Measurements from ENCODE around the gene FIG4.
"Not testable (repeated sequence)": the region's sequence is repeated elsewhere in the genome, so short reads cannot be mapped to it uniquely, and the experiment has no call there.

The FIG4 gene

DNA sequence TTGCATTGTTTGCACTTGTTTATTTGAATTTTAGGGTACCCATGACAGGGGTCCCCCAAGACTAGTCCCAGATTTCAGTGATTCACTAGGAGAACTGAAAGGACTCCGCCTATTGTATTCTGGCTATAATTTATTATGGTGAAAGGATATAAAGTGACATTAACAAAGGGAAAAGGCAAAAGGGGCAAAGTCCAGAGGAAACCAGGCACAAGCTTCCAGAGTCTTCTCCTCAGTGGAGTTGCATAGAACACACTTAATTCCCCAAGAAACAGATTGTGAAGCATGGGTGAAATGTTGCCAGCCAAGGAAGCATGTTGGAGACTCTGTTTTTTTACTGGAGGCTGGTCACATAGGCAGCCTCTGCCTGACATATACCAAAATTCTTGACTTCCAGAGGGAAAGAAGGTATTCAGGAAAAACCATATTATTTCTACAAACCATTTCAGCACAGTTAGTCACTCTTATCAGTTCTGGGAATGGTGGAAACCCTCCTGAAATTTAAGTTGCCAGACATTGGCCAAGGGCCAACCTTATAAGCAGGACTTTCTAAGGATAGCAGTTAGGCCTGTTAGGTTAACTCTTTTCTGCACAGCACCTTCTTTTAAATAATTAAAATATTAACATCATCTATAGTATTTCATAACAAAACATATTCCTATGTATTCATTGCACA, 71.8 kb downstream of the FIG4 start:
- DNase-seq = no peak

- DNase-seq = no peak
Measured at GRCh38 chr6:109766167-109766566, 75.1 kb downstream of the FIG4 start.

GRCh38 chr6:109767961-109768360, 76.9 kb downstream of the FIG4 start:
- DNase-seq = no peak

GRCh38 chr6:109768485-109768884, 77.4 kb downstream of the FIG4 start:
- no peak for DNase-seq

DNA sequence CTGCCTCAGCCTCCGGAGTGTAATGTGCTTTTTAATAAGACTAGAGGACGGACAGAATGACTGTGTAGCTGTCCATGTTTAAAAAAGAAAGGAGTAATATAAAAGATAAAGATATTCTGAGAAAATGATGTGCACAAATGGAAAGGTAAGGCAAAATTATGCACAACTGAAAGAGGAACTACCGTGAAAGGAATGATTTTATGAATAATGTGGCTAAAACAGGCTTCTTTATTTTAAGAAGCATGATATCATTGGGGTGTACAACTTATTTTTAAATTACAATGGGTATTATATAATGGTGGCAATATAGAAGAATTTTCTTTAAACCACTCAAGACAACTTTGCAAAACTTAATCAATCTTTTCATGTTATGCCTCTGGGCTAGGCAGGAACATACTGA, 78.1 kb downstream of the FIG4 start:
- no peak for DNase-seq

- no peak for DNase-seq
Measured at GRCh38 chr6:109770047-109770446, 79.0 kb downstream of the FIG4 start.

- no peak for DNase-seq
Measured at GRCh38 chr6:109770779-109771178, 79.7 kb downstream of the FIG4 start.

DNA sequence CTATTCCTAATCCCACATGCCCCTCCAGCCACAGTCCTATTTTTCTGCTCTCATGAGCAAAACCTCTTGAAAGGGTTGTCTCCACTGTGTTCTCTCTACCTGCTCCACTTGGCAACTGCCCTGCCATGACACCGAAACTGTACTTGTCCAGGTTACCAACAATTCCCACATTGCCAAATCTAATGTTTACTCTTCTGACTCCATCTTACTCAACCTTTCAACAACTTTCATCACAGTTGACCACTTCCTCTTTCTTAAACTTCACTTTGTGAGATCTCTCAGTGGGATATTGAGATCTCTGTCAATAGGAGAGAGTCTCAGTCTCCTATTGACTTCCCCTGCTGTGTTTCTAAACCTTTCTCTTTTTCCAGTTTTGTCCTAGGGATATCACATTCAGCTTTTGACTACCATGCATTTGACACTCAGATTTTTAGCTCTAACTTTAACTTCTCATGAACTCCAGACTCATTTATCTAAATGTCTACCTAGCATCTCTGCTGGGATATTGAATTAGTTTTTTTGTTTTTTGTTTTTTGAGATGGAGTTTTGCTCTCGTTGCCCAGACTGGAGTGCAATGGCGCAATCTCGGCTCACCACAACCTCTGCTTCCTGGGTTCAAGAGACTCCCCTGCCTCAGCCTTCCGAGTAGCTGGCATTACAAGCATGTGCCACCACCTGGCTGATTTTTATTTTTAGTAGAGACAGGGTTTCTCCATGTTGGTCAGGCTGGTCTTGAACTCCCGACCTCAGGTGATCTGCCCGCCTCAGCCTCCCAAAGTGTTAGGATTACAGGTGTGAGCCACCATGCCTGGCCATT, 81.1 kb downstream of the FIG4 start:
- DNase-seq = not testable (repeated sequence)

DNA sequence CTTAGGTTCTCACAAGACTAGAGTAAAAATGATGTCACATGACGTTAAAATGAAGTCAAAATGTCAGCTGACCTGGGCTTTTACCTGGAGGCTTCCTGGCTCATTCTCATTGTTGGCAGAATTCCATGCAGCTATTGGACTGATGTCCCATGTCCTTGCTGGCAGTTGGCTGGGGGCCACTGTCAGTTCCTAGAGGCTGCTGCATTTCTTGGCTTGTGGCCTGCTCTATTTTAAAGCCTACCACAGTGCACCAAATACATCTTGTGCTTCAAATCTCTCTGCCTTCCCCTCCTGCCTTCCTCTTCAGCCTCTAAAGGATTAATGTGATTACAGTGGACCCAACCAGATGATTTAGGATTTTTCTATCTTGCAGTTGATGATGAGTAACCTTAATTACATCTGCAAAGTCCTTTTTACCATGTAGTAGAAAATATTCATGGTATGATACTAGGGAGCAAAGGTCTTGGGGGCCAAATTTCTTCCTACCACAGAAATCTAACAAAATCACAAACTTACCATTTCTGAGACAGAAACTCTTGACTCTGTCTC, 81.9 kb downstream of the FIG4 start:
- DNase-seq = no peak

- DNase-seq = no peak
Measured at GRCh38 chr6:109781001-109781400, 89.9 kb downstream of the FIG4 start.

GRCh38 chr6:109782491-109782999, 91.4 kb downstream of the FIG4 start:
- no peak for DNase-seq

DNA sequence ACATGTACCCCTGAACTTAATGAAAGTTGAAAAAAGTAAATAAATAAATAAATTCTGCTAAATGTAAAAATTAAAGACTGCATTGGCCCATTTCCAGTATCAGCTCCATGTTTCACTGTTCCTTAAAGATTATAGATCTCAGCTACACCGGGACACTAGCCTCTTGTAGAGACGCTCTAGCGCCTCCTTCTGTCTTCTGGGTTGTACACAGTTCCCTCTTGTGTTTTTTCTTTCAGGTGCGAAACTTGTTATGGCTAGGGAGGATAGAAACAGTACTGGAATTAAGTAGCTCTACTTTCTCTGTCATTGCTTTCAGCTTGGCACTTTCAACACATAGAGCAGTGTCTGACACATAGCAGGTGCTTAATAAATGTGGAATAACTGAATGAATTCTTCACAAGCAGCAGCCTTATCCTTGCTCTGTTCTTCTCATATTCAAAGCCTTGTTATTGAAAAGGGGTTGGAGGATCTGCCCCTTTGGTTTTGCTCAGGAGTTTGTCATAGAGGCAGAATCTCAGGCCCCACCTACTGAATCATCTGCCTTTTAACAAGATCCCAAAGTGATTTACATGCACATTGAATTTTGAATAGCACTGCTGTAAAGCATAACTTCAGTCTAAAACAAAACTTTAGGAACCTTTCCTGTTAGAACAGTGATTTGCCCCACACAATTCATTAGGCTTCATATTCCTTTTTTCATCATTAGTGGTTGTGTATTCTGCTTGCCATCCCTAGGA, 92.3 kb downstream of the FIG4 start:
- no peak for DNase-seq

DNA sequence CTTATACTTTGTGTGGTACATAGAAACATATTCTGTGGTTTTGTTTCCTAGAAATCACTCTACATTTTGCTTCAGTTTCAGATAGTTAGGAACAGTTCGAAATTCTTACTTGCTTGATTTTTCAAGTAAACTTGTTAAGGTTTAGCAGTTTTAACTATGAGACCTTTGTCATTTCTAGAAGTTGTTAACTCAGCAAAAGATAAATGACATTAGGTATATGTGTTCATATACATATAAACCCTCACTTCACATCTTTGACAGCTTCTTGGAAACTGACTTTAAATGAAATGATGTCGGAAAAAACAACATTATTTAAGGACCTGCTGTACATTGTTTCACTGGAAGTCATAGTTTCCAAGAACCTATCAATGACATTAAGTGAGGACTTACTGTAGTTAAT, 96.2 kb downstream of the FIG4 start:
- DNase-seq = no peak

DNA sequence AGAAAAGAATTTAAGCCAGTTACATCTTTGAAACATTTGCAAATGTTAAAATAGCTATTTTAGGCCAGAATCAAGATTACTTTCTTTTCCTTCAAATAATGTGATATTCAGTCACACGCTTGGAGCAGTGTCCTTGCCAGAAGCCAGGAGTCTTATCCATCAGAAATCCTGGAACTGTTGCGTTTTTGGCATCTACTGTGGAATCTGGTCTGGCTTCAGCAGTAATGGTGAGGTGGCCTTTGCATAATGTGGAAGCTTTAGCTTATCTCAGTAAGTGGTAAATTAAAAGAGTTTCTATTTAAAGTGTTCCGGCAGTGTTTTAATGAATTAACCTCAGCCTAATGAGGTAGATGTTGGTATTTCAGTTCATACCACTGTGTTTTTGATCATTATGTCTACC, 97.6 kb downstream of the FIG4 start:
- no peak for DNase-seq

DNA sequence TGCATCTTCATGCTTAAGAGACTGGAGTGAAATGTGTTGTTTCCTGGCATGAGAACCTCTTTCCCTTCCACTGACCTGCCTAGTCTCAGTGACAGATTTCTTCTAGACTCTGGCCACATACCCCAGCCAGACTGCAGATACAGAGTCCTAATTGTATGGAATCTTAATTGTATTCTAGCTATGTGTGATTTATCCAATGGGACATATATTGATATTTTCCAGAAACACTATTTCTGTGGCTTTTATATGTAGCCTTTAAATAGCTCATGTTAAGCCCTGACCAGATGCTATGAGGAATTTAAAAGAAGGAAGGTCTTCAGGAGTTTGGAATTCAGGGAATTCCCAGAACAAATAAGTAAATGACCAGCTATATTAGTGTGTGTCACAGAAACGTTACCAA, 99.0 kb downstream of the FIG4 start:
- no peak for DNase-seq

GRCh38 chr6:109791301-109791700, 100.2 kb downstream of the FIG4 start:
- no peak for DNase-seq

DNA sequence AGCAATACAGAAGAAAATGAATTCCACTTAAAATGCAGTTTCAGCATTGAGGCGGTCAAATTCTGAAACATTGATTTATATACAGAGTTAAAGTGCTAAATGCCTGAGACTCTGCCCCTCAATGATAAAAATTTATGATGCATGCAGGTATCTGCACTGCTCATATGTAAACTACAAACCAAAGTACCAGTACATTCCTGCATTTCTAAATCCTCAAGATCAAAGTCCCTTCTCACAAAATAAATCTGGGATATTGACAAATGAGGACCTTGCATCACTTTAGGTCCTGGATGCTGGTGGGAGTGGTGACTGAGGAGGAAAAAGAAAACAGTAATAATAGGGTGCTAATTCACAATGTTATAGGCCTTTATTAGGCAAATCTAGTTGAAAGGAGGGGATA, 101.9 kb downstream of the FIG4 start:
- DNase-seq = no peak

DNA sequence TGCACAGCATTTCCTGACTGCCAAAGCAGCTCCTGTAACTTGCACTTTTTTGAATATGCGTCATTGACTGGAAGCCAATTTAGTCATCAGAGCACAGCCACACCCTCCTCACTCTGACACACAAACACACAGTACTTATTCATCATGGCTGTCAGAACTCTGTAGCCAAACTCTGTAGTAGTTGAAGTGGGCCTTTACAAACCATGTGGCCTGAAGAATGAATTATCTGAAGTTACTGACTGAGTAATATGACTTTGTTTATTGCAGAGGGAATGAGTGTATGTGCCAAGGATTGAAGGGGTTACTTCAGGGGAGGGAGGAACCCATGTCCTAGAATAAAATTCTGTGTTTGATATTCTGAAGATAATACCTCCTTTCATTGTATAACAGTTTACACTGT, 102.7 kb downstream of the FIG4 start:
- no peak for DNase-seq

GRCh38 chr6:109794201-109794923, 103.3 kb downstream of the FIG4 start:
- DNase-seq = no peak

DNA sequence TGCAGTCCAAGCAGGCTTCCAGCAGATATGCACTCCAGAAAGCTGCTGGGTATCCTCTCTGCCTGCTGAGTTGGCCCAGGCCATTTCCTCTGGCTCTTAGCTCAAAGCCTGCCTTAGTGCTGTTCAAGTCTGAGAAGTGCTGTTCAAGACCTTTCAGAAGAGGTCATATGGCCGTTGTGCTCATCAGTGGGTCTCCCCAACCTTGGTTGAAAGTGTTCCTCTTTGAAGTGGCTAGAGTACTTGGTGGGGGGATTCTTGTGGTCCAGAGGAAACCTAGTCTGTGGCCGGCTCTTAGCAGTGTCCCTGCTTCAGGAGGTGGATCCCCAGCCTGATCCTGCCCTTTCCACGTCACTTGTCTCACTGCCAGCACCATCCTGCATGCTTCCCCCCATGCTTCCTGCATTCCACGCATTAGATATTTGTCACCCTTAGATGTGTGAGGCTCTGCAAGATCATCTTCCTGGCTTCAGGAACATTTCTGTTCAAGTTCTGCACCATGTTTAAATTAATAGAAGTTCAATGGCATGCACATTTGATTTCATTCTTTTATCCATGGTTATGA, 105.0 kb downstream of the FIG4 start:
- no peak for DNase-seq

DNA sequence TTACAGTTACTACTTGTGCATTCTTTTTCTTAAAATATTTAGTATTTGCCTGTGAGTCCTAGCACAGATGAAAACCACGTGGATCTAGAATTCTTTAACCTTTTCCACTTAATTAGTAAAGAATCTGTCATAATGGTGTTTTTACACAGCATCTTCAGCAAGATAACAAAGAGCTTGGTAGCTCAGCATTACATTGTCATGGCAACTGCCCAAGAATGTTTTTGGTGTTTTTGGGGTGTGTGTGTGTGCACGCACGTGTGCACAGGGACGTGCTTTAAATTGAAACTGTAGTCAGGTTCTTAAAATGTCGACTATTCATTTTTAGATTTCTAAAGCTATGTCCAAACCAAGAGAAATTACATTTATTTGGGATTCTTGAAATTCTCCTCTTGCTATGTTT, 108.0 kb downstream of the FIG4 start:
- DNase-seq = no peak

DNA sequence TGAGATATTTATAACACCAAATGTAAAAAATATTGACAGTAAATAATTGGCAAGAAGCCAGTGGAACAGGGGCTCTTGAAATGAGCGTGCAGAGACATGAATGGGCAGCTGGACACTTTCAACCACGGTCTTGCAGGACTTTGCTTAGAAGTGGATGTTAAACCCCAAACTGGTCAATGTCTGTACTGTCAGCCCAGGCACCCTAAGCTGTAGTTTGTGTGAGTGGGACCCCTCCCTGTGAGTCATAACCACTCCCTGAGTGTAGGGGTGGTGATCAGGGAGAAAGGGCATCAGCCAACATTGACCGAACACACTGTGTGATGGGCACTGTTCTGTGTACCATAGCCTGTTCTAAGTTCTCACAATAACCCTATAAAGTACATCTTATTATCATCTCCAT, 108.6 kb downstream of the FIG4 start:
- DNase-seq = no peak
